ENCODE data around the gene SLC16A3. TPM values are rescaled to one million over a fixed set of nuclear protein-coding genes. Genes with fewer than 3 reads are reported as not detected.
"Not testable (repeated sequence)": the region's sequence is repeated elsewhere in the genome, so short reads cannot be mapped to it uniquely, and the experiment has no call there.

The SLC16A3 gene
- total RNA-seq, 2 donors from 2014 or later, result 148 to 298 TPM

- DNase-seq, result no peak
- no peak for TF ChIP-seq CTCF (IDR thresholded peaks at IDR 0.05)
- no peaks in the 10 kb centered on the region for H3K9me3 ChIP-seq
- no peak overlapping the region for H3K27ac ChIP-seq
- H3K36me3 ChIP-seq, result peaks cover 25% of the 10 kb centered on the region
- H3K9ac ChIP-seq (ENCODE audit: low read depth in 2 of 2, low read length in 2 of 2), result no peak overlapping the region
- H3K4me1 ChIP-seq, result no peaks in the 10 kb centered on the region
- H3K27me3 ChIP-seq, result no peaks in the 10 kb centered on the region
- intact Hi-C loops (cut with DNase I), result no loop called here
- no peak overlapping the region for H3K4me3 ChIP-seq
Measured at GRCh38 chr17:82256242-82256885, 27.5 kb downstream of the SLC16A3 start.

- no peak for DNase-seq
- Histone ChIP-seq H3K4me1 (no peaks in the 10 kb centered on the region), H3K4me3 (no peak overlapping the region), H3K36me3 (peaks cover 23% of the 10 kb centered on the region), H3K27me3 (no peaks in the 10 kb centered on the region), H3K9ac (ENCODE audit: low read depth in 2 of 2, low read length in 2 of 2) (no peak overlapping the region), H3K27ac (no peak overlapping the region), H3K9me3 (no peaks in the 10 kb centered on the region)
- no peak for TF ChIP-seq CTCF (IDR thresholded peaks at IDR 0.05)
- intact Hi-C loops (cut with DNase I), result no loop called here
Measured at GRCh38 chr17:82257473-82257872, 28.6 kb downstream of the SLC16A3 start.

- Histone ChIP-seq H3K9ac (ENCODE audit: low read depth in 2 of 2, low read length in 2 of 2) (no peak overlapping the region), H3K36me3 (peaks cover 23% of the 10 kb centered on the region), H3K9me3 (no peaks in the 10 kb centered on the region), H3K27ac (no peak overlapping the region), H3K4me1 (no peaks in the 10 kb centered on the region), H3K27me3 (no peaks in the 10 kb centered on the region), H3K4me3 (no peak overlapping the region)
- no peak for DNase-seq
- TF ChIP-seq CTCF (IDR thresholded peaks at IDR 0.05), result no peak
- intact Hi-C loops (cut with DNase I), result no loop called here
Measured at GRCh38 chr17:82258555-82258954, 29.7 kb downstream of the SLC16A3 start.

- H3K9ac ChIP-seq (ENCODE audit: low read depth in 2 of 2, low read length in 2 of 2); intact Hi-C loops (cut with DNase I); H3K4me1 ChIP-seq; H3K27ac ChIP-seq; H3K9me3 ChIP-seq; H3K27me3 ChIP-seq; DNase-seq; H3K4me3 ChIP-seq: not testable (repeated sequence)
- H3K36me3 ChIP-seq, result peaks cover 34% of the 10 kb centered on the region
Measured at GRCh38 chr17:82259972-82260961, 31.4 kb downstream of the SLC16A3 start.

GRCh38 chr17:82262344-82262743, 33.5 kb downstream of the SLC16A3 start:
- Histone ChIP-seq H3K4me1 (peaks cover 9% of the 10 kb centered on the region), H3K9me3 (no peaks in the 10 kb centered on the region), H3K27ac (no peak overlapping the region), H3K27me3 (no peaks in the 10 kb centered on the region), H3K9ac (ENCODE audit: low read depth in 2 of 2, low read length in 2 of 2) (no peak overlapping the region), H3K4me3 (no peak overlapping the region), H3K36me3 (peaks cover 40% of the 10 kb centered on the region)
- no peak for TF ChIP-seq CTCF (IDR thresholded peaks at IDR 0.05)
- intact Hi-C loops (cut with DNase I), result no loop called here
- no peak for DNase-seq

Data from colonic mucosa (tissue), 4 donors.